Sciatic nerve (tissue), 2 donors: Measurements from ENCODE around the gene PLD1. TPM values are rescaled to one million over a fixed set of nuclear protein-coding genes. Genes with fewer than 3 reads are reported as not detected.
"Not testable (repeated sequence)": the region's sequence is repeated elsewhere in the genome, so short reads cannot be mapped to it uniquely, and the experiment has no call there.

Experiments used
- ATAC-seq: fragments of 200-7000 bp; cut with Tn5 transposase; one replicate; pipeline ENCODE4 v1.9.1; 2020; ENCODE audit warnings: mild to moderate bottlenecking, moderate library complexity
- DNase-seq: peaks from one replicate; pipeline ENCODE4 v3.0.0-alpha.2; 2020; ENCODE audit warnings: low spot score
- intact Hi-C: fragments of 100-400 bp; cut with DNase I; formaldehyde crosslinking; loops from one replicate; pipeline ENCODE4 v1.14.2; 2022
- total RNA-seq: library from RNA; stranded (reverse); fragmentation: NEBNext Ultra II Directional; extraction: Animal tissue kit (Norgen Biotek cat#: 25700); gene quantifications from one replicate; pipeline ENCODE4 v1.2.1, GENCODE V29; 2021
- donor health status: DM: no; HTN: no; CAD: no.
- donor health status: DM: no; HTN: no; CAD: no.

Gene PLD1
- total RNA-seq, 1 donor from 2014 or later = 36.8 TPM

DNA sequence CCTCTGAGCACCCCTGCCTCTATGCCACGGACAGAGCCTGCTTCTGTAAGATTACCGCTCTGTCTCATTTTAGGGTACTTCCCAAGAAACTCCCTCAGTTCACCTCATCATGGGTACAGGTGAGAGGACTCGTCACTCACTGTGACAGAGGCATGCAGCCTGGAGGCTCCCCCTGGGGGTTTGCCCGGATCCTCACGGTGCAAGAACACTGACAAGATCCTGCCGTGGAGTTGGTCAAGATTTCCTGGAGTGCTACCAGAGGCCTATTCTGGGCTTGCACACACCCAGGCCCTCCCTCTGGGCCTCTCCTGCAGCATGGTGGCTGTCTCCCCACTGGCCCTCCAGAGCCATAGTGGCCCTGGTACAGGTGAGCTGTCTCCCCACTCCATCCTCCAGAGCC lies 247.0 kb downstream of the PLD1 start:
- intact Hi-C loops = loop anchor here (10.0 kb wide), 1 partner anchor 598 kb away; no protein-coding TSS in a partner anchor
- ATAC-seq (no peak), DNase-seq (no peak)

DNA sequence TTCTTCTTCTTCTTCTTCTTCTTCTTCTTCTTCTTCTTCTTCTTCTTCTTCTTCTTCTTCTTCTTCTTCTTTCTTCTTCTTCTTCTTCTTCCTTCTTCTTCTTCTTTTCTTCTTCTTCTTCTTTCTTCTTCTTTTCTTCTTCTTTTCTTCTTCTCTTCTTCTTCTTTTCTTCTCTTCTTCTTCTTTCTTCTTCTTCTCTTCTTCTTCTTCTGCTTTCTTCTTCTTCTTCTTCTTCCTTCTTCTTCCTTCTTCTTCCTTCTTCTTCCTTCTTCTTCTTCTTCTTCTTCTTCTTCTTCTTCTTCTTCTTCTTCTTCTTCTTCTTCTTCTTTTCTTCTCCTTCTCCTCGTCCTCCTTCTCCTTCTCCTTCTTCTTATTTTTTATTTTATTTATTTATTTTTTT lies 247.8 kb downstream of the PLD1 start:
- intact Hi-C loops = loop anchor here (10.0 kb wide), 1 partner anchor 598 kb away; no protein-coding TSS in a partner anchor
- ATAC-seq, DNase-seq: not testable (repeated sequence)

DNA sequence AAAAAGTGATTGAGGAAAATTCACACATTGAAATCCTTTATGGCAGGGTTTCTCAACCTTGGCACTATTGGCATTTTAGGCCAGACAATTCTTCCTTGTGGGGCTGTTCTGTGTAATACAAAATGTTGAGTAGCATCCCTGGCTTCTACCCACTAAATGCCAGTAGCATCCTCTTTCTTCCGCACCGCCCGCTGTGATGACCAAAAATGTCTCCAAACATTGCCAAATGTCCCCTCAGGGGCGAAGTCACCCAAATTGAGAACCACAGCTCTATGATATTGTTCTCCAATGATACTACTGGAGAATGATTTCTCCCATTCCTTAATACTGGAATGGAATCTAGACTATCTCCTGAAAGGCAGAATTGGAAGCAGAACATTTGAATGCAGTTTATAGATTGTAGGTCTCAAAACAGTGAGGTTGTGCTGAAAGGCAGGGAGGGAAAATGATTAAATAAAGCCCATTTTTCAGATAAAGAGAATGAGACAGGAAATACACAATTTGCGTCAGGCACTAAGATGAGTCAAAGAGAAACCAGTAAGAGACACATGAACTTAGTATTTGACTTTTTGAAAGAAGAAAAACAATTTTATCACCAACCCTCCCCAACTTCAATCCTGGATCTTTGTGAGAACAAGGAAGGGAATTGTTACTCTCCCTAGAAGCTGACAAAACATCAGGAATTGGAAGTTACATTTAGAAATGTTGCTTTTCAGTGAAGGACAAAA lies 248.5 kb downstream of the PLD1 start:
- ATAC-seq (peak; percentile 67), DNase-seq (no peak)
- intact Hi-C loops = loop anchor here (10.0 kb wide), 1 partner anchor 597 kb away; no protein-coding TSS in a partner anchor

DNA sequence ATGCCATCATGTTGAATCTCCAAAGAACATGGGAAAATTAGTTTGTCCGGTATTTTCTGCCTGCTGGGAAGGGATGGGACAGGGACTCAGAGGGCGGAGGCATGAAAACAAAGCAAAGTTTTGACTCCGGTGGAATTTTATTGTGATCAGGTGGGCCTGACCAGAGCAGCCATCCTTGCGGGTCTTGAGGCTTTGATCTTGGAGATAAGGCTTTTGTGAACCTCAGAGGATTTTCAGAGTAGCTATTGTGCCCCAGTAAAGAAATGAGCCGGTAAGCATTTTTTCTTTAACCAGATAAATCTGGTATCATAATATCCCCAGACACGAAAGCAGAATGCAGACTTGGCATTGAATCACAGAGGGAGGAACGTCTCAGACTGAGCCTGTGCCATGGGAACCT lies 250.7 kb downstream of the PLD1 start:
- intact Hi-C loops = no loop called here
- ATAC-seq (no peak), DNase-seq (no peak)

DNA sequence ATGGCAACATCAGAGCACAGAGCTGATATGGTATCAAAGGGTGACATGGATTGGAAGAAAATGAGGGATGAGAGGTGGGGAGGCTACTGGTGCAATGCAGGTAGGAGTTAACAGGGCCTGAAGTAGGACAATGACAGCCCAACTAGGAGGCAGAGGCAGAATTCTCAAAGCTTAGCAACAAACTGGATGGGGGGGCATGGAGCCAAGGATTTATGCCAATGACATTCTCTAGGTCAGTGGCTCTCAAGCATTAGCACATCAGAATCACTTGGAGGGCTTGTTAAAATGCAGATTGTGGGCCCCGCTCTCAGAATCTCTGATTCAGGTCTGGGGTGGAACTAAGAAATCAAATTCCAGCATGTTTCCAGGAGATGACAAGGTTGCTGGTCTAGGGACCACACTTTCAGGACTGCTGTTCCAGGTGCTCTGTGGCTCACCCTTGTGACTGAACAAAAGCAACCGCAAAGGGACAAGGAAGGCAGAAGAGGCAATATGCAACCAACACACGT lies 252.0 kb downstream of the PLD1 start:
- intact Hi-C loops = no loop called here
- ATAC-seq = no peak

DNA sequence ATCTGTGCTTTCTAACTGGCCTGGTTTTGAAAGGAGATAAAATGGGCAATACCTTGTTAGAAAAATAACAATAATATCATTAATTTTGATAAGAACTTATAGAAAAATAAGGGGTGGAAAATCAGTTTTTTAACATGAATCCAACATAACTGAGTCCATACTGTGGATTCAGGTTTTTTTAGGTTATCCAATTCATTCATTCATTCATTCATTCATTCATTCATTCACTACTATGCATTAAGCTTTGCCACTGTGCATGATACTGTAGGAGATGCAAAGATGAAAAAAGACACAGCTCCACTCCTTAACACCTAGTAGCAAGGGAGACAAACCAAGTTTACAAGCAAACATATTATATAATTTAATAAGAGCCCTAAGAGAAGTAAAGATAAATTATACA lies 253.1 kb downstream of the PLD1 start:
- ATAC-seq = no peak
- intact Hi-C loops = no loop called here
- no peak for DNase-seq

More for the DNA sequence above, 252.0 kb downstream of the PLD1 start:
- DNase-seq = no peak

DNA sequence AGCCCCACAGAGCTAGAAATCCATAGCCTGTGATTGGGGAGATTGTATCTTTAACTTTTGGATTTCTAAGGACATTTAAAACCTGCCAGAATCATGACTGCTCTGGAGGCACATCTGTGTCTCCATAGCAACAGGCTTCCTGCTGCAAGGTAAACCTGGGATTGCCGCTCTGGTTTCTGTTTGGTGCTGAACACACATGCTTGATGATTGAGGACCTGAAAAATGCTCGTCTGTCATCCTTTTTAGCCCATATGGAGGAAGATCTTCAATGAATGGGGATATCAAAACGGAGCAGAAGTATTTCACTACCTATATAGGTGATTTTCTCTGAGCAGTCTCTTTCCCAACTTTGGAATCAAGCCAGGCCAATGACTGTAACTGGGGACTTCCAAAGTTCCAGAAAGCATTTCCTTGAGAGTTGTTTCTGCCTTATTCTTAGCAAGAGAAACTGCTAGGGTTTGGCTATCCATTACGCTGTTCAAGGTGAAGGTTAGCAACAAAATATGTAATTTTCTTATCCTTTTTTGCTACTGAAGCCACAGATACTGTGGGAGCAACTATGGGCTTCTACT lies 253.6 kb downstream of the PLD1 start:
- no peak for ATAC-seq
- intact Hi-C loops = no loop called here
- DNase-seq = no peak

DNA sequence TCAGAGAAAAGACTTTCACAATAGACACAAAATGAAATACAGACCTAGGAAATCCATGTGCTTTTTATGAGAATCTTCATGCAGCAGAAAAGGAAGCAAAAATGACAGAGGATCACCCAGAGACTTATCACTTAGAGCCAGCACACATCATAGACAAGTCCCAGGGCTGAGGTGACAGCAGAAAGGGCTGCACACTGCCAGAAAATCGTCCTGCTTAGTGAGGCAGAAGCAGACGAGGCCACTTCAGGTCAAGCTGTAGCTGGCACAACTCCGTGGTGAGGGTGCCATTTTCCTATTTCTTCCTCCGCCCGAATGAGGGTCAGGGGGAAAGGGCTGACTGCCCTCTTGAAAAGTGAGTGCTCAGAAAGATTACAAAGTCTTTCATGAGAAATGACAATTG lies 254.1 kb downstream of the PLD1 start:
- DNase-seq (no peak), ATAC-seq (no peak)
- intact Hi-C loops = no loop called here

DNA sequence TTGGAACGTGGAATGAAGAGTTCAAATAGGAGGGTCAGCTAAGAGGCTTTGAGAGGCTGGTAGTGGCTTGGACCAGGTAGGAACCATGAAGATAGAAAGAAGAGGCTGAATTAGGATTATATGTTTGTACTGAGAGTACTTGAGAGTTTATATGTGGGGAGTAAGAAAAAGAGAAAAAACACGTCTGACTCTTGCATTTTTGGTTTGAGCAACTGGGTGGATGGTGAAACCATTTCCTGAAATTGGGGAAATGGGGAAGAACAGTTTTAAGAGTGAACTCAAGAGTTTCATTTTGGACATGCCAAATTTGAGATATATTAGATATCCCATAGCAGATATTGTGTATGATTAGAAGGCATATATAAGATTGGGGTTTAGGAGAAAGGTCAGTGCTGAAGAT lies 257.2 kb downstream of the PLD1 start:
- no peak for DNase-seq
- intact Hi-C loops = no loop called here
- no peak for ATAC-seq

DNA sequence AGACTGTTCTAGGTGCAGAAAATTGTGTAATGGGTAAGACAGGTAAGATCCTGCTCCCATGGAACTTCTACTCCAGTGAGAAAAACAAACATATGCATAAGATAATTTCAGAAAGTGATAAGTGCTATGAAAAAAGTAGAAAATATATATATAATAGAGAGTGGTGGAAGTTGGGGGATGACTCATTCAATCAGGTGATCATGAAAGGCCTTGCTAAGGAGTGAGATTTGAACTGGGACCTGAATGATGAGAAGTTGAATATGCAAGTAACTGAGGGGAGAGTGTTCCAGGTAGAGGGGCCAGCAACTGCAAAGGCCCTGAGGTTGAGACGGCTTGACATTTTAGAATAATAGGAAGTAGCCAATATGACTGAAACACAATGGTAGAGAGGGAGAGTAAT lies 257.8 kb downstream of the PLD1 start:
- ATAC-seq (no peak), DNase-seq (no peak)
- intact Hi-C loops = no loop called here

DNA sequence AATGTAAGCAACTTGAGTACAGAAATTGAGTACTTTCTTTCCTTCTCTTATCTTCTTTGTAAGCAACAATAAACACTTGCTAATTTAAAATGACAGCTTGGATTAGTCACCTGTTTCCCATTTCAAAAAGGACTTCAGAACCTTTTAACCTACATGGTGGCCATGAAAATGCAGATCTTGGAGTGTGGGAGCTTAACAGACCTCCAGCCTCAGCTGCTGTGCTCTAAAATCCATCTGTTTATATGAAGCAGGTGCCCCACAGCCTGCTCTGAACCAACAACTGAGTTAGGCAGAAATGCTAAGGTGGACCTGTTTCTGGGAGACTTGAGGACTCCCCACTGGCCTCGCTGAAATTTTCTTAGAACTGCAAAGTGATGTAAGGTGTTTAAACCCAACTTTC lies 259.0 kb downstream of the PLD1 start:
- no peak for DNase-seq
- no peak for ATAC-seq
- intact Hi-C loops = no loop called here

Other genes starting within 250 kb of the PLD1 start
- gene TMEM212, start 32.9 kb upstream of the PLD1 start, total RNA-seq = not detected
- gene FNDC3B, start 229.1 kb upstream of the PLD1 start, total RNA-seq = 171 TPM